Mucosa of descending colon (tissue), 3 donors: ENCODE measurements around the gene HOXA3. TPM values are rescaled to one million over a fixed set of nuclear protein-coding genes. Genes with fewer than 3 reads are reported as not detected.

Experiments
- ATAC-seq: fragments of 200-7000 bp; cut with Tn5 transposase; one replicate; pipeline ENCODE4 v1.9.1; 2020; ENCODE audit warnings: mild to moderate bottlenecking, moderate library complexity
- DNase-seq, 3 donors: peaks; one replicate each; pipeline ENCODE4 v3.0.0-alpha.2; 2020
- H3K36me3 ChIP-seq: fragments of 200-600 bp; one replicate; pipeline ENCODE4 v1.8.0; 2021; ENCODE audit warnings: low read depth, mild to moderate bottlenecking
- H3K4me1 ChIP-seq: fragments of 200-600 bp; one replicate; pipeline ENCODE4 v1.8.0; 2021; ENCODE audit warnings: low read depth, mild to moderate bottlenecking
- H3K4me3 ChIP-seq: fragments of 200-600 bp; one replicate; pipeline ENCODE4 v1.8.0; 2021; ENCODE audit warnings: mild to moderate bottlenecking
- H3K9me3 ChIP-seq: fragments of 200-600 bp; one replicate; pipeline ENCODE4 v1.8.0; 2021; ENCODE audit warnings: mild to moderate bottlenecking
- CTCF ChIP-seq: fragments of 200-600 bp; IDR thresholded peaks from one replicate; pipeline ENCODE4 v1.8.0; 2022; ENCODE audit warnings: antibody characterized with exemption, mild to moderate bottlenecking
- intact Hi-C, 2 donors: fragments of 100-400 bp; cut with DNase I in 1 of 2; cut with micrococcal nuclease in 1 of 2; formaldehyde crosslinking; loops; one replicate each; pipeline versions ENCODE4 v1.11.0 to v1.11.1; 2022; cut with DNase I, micrococcal nuclease
- total RNA-seq, 3 donors: library from RNA; stranded (reverse); fragmentation: NEBNext Ultra II Directional in 2 of 3; extraction: Animal tissue kit (Norgen Biotek cat#: 25700) in 2 of 3; gene quantifications; one replicate each; pipeline versions ENCODE4 v1.2.1 to v1.2.4, GENCODE V29; 2021 to 2023
- donor health status: DM: no; HTN: no; CAD: no; lungs with moderate emphysema.
- donor health status: DM: no; HTN: no; CAD: no.
- donor health status: DM: no; HTN: yes; CAD: no.

Gene HOXA3
- total RNA-seq, 3 donors from 2014 or later: 19.9 to 38.1 (median 20.5) TPM

GRCh38 chr7:27191161-27191731 is 38.9 kb upstream of the HOXA3 start:
- H3K4me3 ChIP-seq: no peak overlapping the region
- DNase-seq (peak; percentile 33 to 54 (median 39)), ATAC-seq (no peak)
- no peak for TF ChIP-seq CTCF
- H3K9me3 ChIP-seq: no peaks in the 10 kb centered on the region
- intact Hi-C loops: loop anchor here in 1 of 2 donors (10.0 kb wide), 2 partner anchors 734 to 834 kb away; no protein-coding TSS in a partner anchor
- H3K4me1 ChIP-seq: peaks cover 40% of the 10 kb centered on the region
- H3K36me3 ChIP-seq: no peaks in the 10 kb centered on the region

GRCh38 chr7:27189997-27190748 is 37.8 kb upstream of the HOXA3 start:
- H3K9me3 ChIP-seq: no peaks in the 10 kb centered on the region
- H3K4me1 ChIP-seq: peaks cover 49% of the 10 kb centered on the region
- intact Hi-C loops: loop anchor here in 1 of 2 donors (10.0 kb wide), 2 partner anchors 735 to 835 kb away; no protein-coding TSS in a partner anchor
- peak; percentile 26 to 61 (median 55) for DNase-seq
- H3K36me3 ChIP-seq: no peaks in the 10 kb centered on the region
- no peak for TF ChIP-seq CTCF
- no peak overlapping the region for H3K4me3 ChIP-seq
- ATAC-seq: peak; percentile 18

GRCh38 chr7:27189295-27189996 is 37.1 kb upstream of the HOXA3 start:
- DNase-seq (peak in 2 of 3 donors; percentile 73 to 81), ATAC-seq (peak; percentile 49)
- Histone ChIP-seq H3K4me3 (peak overlapping the region; percentile 6), H3K36me3 (no peaks in the 10 kb centered on the region), H3K9me3 (no peaks in the 10 kb centered on the region), H3K4me1 (peaks cover 49% of the 10 kb centered on the region)
- intact Hi-C loops: no loop called here
- no peak for TF ChIP-seq CTCF

GRCh38 chr7:27188386-27189294 is 36.3 kb upstream of the HOXA3 start:
- DNase-seq: peak in 2 of 3 donors; percentile 60 to 70
- Histone ChIP-seq H3K4me3 (peak overlapping the region; percentile 13), H3K36me3 (no peaks in the 10 kb centered on the region), H3K9me3 (no peaks in the 10 kb centered on the region), H3K4me1 (peaks cover 49% of the 10 kb centered on the region)
- peak; percentile 3 for ATAC-seq
- intact Hi-C loops: no loop called here
- no peak for TF ChIP-seq CTCF
